HG02763 (cell line): Measurements from ENCODE around the gene CYBRD1.
"Not testable (repeated sequence)": the region's sequence is repeated elsewhere in the genome, so short reads cannot be mapped to it uniquely, and the experiment has no call there.

ENCODE experiments used
- ATAC-seq: cut with Tn5 transposase; IDR thresholded peaks from one replicate; pipeline ENCODE4 v1.9.1; 2021; ENCODE audit warnings: mild to moderate bottlenecking, moderate library complexity; ENCODE audit not compliant: unreplicated experiment

The CYBRD1 gene

DNA sequence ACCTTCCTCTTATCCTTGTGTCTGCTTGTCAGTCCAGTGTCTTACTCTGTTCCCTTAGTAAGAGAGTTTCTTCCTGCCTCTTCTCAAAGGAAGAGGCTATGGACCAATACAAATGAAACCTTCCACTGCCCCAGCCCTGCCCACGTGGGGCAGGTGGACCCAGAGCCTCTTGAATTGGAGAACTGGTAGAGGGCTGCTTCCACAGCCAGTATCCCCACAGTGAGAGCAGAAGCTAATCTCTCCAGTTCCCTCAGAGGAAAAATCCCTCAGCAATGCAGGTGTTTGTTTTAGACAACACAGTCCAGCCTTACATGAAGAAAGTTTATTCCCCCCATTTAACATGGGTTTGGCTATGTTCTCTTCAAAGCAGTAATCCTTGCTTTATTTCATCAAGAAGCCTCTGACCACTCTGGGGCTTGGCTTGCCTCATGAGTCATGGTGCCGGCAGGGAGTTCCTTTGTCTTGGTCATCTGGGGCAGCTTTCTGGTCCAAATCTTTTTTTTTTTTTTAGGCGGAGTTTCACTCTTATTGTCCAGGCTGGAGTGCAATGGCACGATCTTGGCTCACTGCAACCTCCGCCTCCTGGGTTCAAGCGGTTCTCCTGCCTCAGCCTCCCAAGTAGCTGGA is 6.5 kb upstream of the CYBRD1 start:
- no peak for ATAC-seq

DNA sequence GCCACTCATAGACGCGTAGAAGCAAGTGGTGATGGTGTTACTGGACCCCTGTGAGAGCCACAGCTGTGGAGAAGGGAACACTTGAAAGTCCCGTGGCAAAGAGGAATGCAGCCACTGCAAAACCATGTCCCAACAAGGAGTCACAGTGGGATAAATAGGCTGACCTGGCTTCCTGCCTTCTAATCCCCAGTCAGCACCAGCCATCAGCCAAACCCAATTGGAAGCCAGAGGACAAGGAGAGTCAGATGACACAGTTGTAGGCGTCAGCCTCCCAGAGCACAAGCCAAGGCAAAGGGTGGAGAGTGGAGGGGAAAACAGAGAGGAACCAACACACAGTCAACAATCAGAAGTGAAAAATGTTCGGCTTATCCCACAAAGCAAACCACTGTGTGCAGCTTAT is 5.5 kb upstream of the CYBRD1 start:
- no peak for ATAC-seq

DNA sequence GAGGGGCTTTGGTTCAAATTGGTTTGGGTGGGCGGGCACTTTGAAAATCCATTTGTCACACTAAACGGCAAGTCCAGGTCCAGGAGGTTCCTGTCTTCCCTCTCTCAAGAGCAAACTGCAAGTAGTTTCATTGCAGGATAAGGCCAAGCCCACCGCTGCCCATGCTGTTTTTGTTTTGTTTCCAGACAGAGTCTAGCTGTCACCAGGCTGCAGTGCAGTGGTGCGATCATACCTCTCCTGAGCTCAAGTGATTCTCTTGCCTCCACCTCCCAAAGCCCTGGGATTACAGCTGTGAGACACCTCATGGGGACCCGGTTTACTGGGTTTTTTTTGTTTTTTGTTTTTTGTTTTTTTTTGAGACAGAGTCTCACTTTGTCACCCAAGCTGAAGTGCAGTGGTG is 1.8 kb upstream of the CYBRD1 start:
- no peak for ATAC-seq

DNA sequence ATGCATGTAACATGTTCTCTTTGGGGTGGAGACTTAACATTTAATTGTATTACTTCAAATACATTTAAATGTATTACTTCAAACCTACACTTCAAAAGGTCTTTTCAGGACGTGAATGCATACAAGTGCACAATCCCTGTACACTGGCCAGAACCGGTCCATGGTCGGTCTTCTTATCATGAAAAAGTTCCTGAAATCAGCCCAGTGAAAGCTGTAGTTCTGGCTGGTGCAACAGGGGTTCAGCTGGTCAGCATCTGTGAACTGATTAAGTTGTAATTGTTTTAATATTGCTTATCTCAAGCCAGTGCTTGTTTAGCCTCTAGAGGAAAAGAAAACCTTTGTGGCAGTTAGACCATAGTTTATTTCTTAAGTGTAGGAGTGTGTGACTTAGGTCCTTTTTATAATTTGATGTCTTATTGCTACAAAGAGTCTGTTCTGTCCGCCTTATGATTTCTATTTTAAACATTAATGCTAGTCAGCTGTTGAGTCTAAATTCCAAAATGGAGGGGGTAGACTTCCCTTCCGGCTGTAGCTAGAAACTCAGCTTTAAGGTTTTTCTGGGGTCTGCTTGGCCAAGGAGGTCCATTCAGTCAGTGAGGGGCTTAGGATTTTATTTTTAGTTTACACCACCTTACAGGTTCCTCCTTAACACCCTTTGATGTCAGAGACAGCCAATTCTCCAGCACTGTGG is 768 bp upstream of the CYBRD1 start:
- ATAC-seq = no peak

DNA sequence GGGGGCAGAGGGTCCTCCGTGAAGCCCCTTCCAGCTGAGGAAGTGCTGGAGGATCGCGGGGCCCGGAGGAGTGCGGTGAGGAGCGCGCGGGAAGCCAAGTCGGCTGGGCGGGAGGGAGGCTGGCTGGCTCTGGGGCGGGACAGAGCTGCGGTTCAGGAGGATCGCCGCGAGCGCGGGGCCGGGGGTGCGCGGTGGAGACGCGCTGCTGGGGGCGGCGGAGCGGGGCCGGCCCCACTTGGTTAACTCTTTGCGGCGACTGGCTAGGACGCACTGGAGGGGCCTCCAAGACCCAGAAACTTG is 464 bp downstream of the CYBRD1 start:
- peak; percentile 20 for ATAC-seq

DNA sequence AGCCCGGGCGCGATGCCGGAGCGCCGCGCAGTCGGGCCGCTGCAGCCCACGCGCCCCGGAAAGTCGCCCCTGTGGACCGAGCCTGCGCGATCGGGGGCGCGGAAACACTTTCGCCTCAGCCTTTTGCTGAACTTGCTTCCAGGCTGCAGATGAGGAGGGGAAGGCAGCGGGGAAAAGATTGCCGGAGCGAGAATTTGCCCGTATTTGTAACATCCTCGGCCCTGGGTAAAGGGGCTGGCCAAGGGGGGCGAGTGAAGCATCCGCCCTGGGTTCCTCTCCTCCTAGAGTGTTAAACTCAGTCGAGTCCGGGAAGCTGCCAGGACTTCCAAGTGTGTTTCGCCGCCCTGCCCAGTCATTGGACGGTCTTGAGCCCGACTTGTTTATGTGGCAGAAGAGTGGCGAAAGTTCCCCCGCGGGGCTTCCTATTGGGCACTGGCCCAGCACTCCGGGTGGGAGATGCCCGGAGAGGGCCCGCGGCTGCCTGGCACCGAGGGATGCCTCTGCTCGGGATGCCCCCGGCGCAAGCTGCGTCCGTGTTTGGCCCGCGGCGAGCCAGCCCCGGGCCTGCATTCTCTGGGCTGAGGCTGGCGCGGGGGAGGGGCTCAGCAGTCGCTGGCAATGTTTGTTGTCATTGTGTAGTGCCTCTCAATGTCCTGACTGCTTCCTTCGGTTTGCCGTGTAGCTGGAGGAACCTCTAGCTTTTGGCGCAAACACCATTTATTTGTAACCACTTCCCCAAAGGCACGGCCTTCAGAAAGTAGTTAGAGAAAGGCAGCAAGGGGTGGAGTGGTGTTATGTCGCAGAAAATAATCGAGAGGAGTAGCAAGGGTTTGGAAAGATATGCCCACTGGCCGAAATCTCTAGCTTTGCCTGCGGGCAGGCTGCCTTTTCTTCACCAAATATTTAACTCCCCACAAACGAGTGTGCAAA is 1.1 kb downstream of the CYBRD1 start:
- peak; percentile 33 for ATAC-seq

DNA sequence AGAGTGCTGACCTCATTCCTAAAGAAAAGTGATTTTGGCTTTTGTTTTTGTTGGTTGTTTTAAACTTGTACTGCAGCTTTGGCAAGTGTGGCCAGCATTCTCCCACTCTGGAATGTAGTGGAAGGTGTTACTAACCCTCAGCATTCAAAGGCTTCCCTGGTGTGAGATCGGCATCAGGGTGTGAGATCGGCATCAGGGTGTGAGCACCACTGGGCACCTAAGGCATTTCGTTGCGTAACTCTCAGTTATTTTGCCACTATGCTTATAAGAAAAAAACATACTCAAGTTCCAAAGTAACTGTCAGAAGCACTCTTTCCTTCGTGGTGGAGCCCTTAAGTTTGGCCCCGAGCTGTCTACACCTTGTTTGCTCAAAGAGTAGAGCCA is 1.7 kb downstream of the CYBRD1 start:
- no peak for ATAC-seq

DNA sequence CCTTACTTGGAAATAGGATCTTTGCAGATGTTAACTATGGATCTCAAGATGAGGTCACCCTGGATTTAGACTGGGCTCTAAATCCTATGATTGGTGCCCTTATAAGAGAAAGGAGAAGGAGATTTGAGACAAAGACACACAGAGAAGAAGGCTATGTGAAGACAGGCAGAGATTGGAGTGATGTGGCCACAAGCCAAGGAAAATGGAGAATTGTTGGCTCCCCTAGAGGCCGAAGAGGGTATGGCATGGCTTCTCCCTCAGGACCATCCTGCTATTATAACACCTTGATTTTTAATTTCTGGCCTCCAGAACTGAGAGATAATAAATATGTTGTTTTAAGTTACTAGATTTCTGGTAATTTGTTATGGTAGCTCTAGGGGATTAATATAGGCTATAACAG is 7.6 kb downstream of the CYBRD1 start:
- no peak for ATAC-seq

DNA sequence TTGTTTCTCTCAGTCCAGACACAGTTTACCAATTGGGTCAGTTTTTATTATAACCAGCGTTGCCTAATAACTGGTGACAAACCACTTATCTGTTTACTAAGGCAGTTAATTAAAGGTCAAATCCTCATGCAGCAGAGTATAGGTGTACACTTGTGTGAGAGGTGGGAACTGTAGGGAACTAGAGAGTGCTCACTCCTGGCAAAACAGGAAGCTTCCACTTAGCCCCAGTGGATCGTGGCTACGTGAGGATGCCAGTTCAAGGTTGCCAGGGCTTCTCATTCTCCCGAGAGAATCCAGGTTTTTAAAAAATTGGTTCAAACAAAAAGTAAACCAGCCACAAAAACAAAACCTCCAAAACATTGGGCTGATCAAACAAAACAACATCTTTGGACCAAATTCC is 8.1 kb downstream of the CYBRD1 start:
- ATAC-seq = no peak

DNA sequence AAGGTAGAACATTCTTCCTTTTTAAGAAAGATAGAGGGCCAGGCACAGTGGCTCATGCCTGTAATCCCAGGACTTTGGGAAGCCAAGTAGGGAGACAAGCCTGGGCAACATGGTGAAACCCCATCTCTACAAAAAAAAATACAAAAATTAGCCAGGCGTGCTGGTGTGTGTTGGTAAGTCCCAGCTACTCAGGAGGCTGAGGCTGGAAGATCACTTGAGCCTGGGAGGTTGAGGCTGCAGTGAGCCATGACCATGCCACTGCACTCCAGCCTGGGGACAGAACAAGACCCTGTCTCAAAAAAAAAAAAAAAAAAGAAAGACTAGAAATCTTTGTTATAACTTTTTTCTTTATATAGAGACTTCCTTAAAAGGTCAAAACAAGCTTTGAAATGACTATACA is 8.6 kb downstream of the CYBRD1 start:
- not testable (repeated sequence) for ATAC-seq

DNA sequence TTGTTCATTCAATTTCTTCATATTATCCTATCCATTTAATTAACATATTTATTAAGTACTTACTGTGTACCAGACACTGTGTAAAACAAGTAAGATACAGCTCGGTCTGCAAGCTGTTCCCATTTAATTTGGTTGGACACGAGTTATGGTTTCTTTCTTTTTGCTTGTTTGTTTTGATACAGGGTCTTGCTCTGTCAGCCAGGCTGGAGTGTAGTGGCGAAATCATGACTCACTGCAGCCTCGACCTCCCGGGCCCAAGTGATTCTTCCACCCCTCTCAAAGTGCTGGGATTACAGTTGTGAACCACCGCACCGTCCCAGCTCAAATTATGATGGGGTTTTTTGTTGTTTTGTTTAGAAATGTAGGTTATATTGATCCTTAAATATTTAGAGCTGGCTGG is 9.0 kb downstream of the CYBRD1 start:
- no peak for ATAC-seq

DNA sequence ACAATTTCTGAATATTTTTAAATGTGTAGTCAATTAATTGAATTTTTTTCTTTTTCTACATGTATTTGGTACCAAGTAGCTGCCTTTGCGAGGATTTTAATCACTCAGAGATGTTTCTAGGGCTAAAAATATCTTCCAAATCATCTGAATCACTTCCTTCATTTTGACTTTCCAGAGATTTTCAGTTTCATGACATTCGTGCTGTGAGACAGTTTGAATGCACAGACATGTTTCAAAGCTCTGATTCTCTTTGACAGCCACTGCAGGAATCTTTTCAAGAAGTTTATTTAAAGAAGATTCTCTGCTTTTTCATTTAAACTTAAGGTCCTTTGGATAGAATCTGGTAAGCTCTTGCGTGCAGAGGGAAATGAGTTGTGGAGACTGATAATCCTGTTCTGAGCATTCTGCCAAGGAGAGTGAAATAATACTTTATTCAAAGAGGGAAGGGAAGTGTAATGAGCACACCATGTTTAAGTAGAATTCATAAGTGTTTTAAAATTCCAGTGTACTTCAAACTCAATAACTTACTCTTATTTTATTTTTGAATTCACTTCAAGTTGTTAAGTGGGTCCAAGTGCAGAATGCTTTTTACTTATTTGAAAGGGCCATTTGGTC is 9.7 kb downstream of the CYBRD1 start:
- no peak for ATAC-seq

DNA sequence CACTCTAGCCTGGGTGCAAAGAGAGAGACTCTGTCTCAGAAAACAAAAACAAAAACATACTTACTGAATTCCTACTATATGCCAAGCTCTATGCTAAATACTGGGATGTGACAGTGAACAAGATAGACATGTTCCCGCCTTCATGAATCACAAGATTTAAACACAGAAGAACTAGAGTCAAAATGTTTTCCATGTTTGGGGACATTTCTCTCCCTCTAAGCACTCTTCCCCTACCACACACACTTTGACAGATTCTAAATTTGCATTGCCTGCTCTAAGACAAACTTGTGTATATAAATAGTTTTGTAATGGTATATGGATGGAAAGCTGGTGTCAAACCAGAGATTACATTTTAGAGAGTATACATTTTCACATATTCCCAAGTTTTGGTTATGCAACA is 11.1 kb downstream of the CYBRD1 start:
- no peak for ATAC-seq

DNA sequence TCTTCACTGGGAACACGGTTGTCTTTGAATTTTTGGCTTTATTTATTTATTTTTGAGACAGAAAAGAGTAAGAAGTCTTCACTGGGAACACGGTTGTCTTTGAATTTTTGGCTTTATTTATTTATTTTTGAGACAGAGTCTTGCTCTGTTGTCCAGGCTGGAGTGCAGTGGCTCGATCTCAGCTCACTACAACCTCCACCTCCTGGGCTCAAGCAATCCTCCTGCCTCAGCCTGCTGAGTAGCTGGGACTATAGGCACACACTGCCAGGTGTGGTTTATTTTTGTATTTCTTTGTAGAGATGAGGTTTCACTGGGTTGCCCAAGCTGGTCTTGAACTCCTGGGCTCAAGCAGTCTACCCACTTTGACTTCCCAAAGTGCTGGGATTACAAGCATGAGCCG is 13.3 kb downstream of the CYBRD1 start:
- ATAC-seq = not testable (repeated sequence)

DNA sequence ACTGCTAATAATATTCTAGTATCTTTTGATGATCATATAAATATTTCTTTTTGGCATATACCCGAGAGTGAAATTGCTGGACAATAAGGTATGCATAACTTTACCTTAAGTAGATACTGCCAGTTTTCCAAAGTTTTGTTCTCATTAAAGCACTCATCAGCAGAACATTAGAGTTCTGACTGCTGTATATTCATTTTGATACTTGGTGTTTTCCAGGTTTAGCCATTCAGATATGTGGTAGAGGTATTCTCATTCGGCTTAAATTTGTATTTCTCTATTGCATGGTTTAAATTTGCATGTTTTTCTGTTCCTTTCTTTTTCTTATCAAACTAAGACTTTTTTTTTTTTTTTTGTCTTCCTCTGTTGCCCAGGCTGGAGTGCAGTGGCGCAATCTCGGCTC is 18.2 kb downstream of the CYBRD1 start:
- no peak for ATAC-seq

DNA sequence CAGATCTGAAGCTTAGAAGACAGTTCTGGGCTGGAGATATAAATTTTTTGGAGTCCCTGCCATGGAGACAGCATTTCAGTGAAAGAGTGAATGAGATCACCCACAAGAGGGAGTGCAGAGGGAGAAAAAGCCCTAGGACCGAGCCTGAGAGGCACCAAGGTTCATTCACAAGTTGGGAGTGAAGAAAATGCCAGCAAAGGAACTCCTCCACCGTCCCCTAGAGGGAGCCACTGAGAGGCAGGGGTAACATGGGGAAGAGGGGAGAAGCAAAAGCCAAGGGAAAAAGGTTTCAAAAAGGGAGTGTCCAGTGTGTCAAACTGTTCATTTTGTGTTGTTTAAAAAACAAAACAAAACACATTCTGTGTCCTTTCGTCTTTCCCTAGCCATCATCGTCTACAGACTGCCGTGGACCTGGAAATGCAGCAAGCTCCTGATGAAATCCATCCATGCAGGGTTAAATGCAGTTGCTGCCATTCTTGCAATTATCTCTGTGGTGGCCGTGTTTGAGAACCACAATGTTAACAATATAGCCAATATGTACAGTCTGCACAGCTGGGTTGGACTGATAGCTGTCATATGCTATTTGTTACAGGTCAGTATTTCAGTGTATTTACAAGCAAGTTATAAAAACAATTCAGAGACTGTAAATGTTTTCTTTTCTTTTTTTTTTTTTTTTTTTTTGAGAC is 19.1 kb downstream of the CYBRD1 start:
- no peak for ATAC-seq

DNA sequence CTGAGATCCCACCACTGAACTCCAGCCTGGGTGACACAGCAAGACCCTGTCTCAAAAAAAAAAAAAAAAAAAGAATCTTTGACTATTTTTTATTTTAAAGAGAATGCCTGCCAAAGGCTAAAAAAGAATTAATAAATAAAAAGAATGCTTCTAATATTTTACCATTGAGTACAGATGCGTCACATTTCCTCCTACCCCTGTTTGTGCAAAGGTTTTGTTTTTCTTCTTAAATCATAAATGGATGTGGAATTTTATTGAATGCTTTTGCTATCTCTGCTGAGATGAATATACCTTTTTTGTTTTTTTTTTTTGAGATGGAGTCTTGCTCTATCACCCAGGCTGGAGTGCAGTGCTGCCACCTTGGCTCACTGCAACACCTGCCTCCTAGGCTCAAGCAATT is 22.8 kb downstream of the CYBRD1 start:
- no peak for ATAC-seq

DNA sequence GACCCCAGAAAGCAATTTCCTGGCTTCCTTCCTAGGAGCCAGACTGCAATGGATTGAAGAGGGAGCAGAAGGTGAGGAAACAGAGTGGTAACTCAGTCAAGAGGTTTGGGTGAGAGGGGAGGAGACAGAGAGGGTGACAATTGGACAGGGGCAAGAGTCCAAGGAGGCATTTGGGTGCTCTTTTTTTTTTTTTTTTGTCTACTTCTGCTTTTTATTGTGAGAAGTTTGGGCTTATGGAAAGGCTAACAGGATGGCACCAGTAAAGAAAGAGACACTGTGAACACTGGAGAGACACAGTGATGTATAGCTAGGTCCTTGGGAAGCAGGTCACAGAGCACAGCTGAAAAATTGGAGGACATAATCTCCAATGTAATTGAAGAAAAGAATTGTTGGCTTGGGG is 25.0 kb downstream of the CYBRD1 start:
- ATAC-seq = no peak

DNA sequence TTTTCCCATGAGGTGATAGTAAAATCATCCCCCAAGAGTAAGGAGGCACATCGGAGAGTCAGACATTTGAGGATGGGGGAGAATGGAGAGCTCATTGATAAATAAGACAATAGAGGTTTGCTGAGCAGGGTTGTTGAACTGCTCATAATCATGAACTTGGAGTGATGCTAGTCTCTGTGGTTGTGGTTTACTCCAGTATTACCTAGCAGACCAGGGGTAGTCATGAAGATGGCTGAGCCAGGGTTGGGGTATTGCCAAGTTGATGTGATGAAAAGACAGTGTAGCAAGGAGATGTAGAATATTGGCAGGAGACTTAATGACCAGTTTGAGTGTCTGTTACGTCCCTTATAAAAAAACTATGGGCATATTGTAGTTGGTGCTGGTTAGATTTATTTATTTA is 25.4 kb downstream of the CYBRD1 start:
- no peak for ATAC-seq

DNA sequence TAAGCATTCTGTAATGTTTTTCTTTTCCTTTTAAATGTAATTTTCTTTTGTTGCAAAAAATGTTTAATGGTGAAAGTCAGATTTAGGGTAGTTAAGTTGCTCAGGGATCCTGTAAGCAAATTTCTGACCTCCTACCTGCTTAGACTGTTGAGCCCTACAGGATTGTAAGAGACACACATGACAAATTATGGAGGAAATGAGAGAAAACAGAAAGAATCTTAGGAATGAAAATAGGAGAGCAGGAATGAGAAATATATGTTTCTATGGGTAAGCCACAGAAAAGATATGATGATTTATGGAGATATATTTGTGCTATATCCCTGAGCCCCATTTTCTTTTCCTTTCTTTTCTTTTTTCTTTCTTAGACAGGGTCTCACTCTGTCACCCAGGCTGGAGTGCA is 28.3 kb downstream of the CYBRD1 start:
- ATAC-seq = no peak

DNA sequence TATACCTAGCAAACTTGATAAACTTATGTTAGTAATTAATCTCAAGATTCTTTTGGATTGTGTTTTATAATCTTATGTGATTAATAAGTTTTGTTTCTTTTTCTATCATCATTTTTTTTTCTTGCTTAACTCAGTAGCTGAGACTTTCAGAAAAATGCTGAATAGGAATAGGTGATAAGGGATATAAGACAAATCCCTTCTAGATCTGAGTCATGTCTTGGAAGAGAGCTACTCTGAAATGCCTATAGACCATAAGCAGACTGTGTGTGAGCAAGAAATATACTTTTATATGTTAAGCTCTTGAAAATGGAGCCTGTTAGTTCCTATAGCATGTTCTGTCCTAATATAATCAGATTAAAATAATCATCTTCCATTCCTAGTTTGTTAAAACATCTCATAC is 29.6 kb downstream of the CYBRD1 start:
- ATAC-seq = no peak
